Activated naive CD4-positive, alpha-beta T cell treated with anti-CD3 and anti-CD28 coated beads, Interleukin-2, amount 50 U/mL, for 24 hours (primary cell): ENCODE results near the gene CRYZL1.
A peak's percentile ranks its signal among the peaks of the same experiment; 100 is the strongest.
"Not testable (repeated sequence)": the region's sequence is repeated elsewhere in the genome, so short reads cannot be mapped to it uniquely, and the experiment has no call there.

ENCODE experiments used
- H3K27ac Mint-ChIP-seq: one replicate; pipeline ENCODE4 v1.8.0; 2021; ENCODE audit warnings: mild to moderate bottlenecking, mixed read lengths
- H3K27me3 Mint-ChIP-seq: one replicate; pipeline ENCODE4 v1.8.0; 2021; ENCODE audit warnings: mixed read lengths
- H3K36me3 Mint-ChIP-seq: one replicate; pipeline ENCODE4 v1.8.0; 2021; ENCODE audit warnings: mixed read lengths
- H3K4me1 Mint-ChIP-seq: one replicate; pipeline ENCODE4 v1.8.0; 2021; ENCODE audit warnings: mixed read lengths
- H3K4me3 Mint-ChIP-seq: one replicate; pipeline ENCODE4 v1.8.0; 2021; ENCODE audit warnings: mild to moderate bottlenecking, mixed read lengths
- H3K9me3 Mint-ChIP-seq: one replicate; pipeline ENCODE4 v1.8.0; 2021; ENCODE audit warnings: mixed read lengths

Gene CRYZL1

DNA sequence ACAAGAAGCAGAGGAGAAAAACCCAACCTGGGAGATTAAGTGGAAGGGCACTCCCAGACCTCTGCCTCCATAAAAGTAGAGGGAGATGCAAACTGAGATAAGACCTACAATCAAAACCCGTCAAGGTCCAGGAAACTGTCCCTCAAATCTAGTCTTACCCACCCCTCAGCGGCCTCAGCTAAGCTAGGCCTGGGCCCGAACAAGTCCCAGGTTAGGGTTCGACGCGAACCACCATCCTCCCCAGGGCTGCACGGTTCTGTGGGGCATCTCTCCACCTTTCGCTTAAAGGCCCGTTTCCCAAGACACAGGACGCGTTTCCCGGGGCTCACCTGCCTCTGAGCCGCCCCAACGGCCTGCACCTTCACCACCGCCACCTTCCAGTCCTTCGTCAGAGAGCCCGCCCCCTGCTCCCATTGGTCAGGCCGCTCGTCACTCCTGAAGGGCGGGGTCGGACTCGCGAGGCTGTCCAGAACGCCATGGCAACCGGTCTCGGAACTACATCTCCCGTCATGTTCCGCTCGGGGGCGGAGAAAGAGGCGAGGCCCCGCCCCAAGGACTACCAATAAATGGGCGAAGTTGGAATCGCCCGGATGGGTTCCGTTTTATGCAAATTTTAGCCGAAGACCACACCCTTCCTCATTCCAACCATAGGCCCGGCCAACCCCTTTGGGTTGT lies at the start of gene CRYZL1:
CRYZL1 (minus strand) TSS at position 390 of the 675 bp plus-strand sequence. CDS start 10,190 bp downstream, outside the sequence.
- Mint-ChIP-seq H3K9me3 (no peaks in the 10 kb centered on the region), H3K4me3 (peak within 1 kb of the TSS; percentile 95), H3K27ac (peak within 1 kb of the TSS; percentile 98), H3K36me3 (peaks cover 5% of the 10 kb centered on the region), H3K27me3 (peaks cover 14% of the 10 kb centered on the region), H3K4me1 (peaks cover 38% of the 10 kb centered on the region)

DNA sequence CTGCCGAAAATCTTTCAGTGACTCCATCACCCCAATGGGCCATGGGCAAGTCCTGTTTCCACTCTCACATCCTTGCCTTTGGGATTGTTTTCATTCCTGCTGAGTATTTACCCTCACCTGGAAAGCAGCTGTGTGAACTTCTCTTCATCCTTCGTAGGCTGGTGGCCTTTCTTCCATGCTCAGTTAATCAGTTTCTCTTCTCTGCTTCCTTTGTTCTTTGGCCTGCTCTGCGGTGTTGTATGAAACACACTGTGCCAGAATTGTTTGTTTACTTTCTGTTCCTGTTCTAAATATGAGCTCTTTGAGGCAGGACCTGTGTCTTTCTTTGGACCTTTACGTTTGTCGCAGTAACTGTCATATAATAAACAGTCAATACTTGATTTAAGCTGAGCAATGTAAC lies 49.3 kb upstream of the CRYZL1 start:
- Mint-ChIP-seq H3K36me3 (no peaks in the 10 kb centered on the region), H3K4me3 (no peak overlapping the region), H3K27me3 (no peaks in the 10 kb centered on the region)

DNA sequence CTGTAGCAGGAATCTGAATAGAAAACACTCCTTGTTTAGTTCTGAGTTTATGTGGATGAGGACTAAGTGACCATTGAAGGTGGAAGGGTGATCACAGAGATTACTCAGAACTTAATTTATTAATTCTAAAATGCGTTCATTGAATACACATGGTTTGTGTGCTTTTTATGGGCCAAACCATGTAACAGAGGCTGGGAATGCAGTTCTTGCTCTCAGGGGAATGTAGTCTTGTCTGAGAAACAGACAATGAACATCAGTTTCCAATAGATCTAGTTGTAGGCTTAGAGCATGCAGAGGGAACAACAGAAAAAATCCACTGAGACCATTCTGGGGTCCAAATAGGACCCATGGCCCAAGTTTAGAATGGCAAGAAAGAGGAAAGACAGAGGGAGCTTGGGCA lies 46.8 kb upstream of the CRYZL1 start:
- H3K36me3 Mint-ChIP-seq: no peaks in the 10 kb centered on the region
- no peaks in the 10 kb centered on the region for H3K9me3 Mint-ChIP-seq
- H3K4me1 Mint-ChIP-seq: no peaks in the 10 kb centered on the region
- no peak overlapping the region for H3K27ac Mint-ChIP-seq
- H3K4me3 Mint-ChIP-seq: no peak overlapping the region
- H3K27me3 Mint-ChIP-seq: peaks cover 1% of the 10 kb centered on the region

More for the DNA sequence above, 49.3 kb upstream of the CRYZL1 start:
- Mint-ChIP-seq H3K9me3 (no peaks in the 10 kb centered on the region), H3K4me1 (no peaks in the 10 kb centered on the region), H3K27ac (no peak overlapping the region)

DNA sequence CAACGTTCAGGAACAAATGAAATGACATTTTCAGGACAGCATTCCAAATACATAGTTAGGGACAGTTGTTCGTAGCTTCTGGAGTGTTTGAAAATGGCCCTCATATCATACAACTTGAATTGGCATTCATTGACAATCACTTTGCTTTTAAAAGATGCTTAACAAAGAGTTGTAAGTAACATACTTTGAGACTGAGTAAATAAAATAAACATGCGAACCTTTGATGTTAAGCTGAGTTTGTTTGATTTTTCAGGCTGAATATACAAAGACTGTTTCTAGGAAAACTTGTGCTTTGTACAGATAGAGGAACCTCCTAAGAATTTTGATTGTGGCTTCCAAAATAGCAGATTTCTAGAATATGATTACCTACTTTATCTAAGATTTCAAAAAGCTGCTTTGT lies 46.1 kb upstream of the CRYZL1 start:
- H3K9me3 Mint-ChIP-seq: no peaks in the 10 kb centered on the region
- H3K4me3 Mint-ChIP-seq: no peak overlapping the region
- H3K36me3 Mint-ChIP-seq: no peaks in the 10 kb centered on the region
- H3K27me3 Mint-ChIP-seq: peaks cover 1% of the 10 kb centered on the region
- no peak overlapping the region for H3K27ac Mint-ChIP-seq
- H3K4me1 Mint-ChIP-seq: no peaks in the 10 kb centered on the region

DNA sequence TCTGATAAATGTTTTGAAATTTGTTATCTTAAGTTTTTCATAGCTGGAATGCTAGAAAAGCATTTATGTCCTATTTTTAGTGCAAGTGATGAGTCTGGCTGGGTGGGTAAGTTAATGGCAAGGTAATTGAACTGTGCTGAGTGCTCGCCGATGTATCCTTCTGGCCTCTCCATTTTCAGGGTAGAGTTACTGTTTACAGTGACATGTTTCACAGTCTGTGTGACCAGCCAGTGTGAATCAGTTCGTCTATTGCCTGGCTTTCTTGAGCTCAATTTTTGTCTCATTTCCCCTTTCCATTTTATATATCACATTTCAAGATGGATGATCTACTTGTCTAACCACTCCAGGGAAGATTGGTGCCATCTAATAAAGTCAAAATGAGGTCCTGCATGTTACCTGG lies 44.8 kb upstream of the CRYZL1 start:
- H3K36me3 Mint-ChIP-seq: no peaks in the 10 kb centered on the region
- H3K27me3 Mint-ChIP-seq: peaks cover 1% of the 10 kb centered on the region
- no peak overlapping the region for H3K4me3 Mint-ChIP-seq
- H3K4me1 Mint-ChIP-seq: no peaks in the 10 kb centered on the region
- no peaks in the 10 kb centered on the region for H3K9me3 Mint-ChIP-seq
- no peak overlapping the region for H3K27ac Mint-ChIP-seq

DNA sequence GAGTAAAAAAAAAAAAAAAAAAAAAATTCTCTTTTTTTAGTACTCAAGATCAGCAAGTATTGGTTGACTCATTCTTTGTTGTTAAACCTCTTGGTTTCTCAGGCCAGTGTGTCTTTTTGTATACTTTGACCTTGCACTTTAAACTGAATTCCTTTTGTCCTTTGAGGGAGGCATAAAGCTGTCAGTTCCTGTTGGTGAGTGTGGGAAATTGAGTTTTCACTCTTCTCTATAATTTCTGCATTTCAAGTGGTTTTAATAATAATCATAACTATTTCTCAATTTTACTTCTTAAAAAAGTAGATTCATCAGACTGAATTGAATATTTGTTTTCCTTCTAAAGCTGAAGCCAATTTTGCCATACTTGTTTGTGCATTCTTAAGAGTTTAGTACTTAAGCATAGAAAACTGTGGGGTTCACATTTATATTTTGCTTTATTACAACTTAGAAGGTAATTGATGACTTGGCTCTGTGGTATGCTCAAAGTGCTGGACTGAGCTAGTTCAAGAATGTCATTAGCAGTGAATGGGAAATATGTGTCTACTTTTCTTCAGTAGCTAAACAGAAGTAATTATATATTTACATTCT lies 44.2 kb upstream of the CRYZL1 start:
- H3K27ac Mint-ChIP-seq: no peak overlapping the region
- no peaks in the 10 kb centered on the region for H3K9me3 Mint-ChIP-seq
- peaks cover 2% of the 10 kb centered on the region for H3K36me3 Mint-ChIP-seq
- peaks cover 1% of the 10 kb centered on the region for H3K27me3 Mint-ChIP-seq
- no peaks in the 10 kb centered on the region for H3K4me1 Mint-ChIP-seq
- H3K4me3 Mint-ChIP-seq: no peak overlapping the region

DNA sequence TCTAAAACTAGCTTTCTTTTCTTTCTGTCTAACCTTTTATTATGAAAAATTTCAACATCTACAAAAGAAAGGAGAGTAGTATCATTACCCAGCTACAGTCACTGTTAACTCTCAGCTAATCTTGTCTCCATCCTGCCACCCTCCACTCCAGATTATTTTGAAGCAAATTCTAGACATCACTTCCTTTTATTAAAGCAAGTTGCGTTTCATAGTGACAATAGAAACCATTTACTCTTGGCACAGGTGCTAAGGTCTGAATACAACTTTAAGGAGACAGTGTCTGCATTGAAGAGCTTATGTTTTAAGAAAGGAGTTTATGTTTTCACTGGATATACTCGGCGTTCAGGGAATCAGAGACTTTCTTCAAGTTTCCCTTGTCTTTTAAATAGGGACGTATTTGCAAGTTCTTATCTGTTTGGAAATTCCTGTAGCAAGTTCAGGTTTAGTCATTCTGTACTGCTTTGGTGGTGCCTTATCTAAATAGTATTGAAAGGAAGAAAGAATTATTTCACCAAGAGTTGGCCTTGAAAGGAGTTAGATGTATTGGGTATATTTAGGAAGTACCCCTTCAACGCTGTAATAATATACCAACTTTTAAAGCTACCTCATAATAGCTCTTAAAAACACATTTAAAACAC lies 43.5 kb upstream of the CRYZL1 start:
- Mint-ChIP-seq H3K9me3 (no peaks in the 10 kb centered on the region), H3K4me1 (no peaks in the 10 kb centered on the region), H3K36me3 (peaks cover 3% of the 10 kb centered on the region), H3K4me3 (no peak overlapping the region), H3K27me3 (peaks cover 1% of the 10 kb centered on the region), H3K27ac (no peak overlapping the region)

DNA sequence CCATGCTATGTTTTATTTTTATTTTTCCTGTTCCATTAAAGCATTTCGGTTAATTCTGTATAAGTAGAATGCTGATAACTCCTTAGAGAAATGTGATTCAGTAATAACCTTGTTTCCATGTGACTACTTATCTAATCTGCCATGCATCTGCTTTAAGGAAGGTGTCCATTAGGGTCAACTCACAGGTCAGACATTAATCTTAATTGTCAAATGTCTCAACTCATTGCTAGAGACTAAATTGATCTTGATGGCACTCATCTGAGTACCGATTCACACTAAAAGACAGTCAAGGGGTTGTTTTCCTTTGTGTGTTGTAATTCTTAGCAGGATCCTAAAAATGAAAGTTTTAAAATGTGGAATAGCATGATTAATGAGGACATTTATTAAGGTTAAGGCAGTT lies 42.5 kb upstream of the CRYZL1 start:
- Mint-ChIP-seq H3K4me1 (no peaks in the 10 kb centered on the region), H3K27me3 (peaks cover 1% of the 10 kb centered on the region), H3K4me3 (no peak overlapping the region), H3K9me3 (no peaks in the 10 kb centered on the region), H3K36me3 (peaks cover 3% of the 10 kb centered on the region), H3K27ac (no peak overlapping the region)

DNA sequence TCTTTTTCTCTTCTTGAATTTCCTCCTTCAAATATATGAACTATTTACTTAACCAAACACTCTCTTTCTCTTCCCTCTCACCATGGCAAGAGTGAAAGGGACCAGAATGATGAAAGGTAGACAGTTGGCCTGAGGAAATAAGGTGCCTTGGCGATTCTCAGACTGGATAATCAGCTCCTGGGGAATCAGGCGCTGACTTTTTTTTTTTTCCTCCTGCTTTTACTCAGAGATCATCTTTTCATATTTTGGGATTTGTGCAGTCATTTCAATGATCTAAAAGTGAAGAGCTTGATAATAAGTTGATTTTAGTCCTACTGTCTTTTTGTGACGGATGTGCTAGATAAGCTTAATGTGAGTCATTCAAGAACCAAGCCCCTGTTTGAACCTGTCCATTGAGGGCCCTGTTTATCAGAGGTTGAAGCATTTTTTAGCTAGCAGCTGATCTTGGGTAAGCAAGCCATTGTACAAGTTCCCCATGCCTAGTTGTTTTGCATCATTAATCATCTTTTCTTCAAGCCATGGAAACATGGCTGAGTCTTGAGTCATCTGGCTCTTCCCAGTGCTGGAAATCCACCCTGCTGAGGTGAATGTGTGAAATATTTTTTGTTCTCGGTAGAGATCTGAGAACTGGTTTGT lies 41.6 kb upstream of the CRYZL1 start:
- H3K4me3 Mint-ChIP-seq: no peak overlapping the region
- no peaks in the 10 kb centered on the region for H3K9me3 Mint-ChIP-seq
- H3K27me3 Mint-ChIP-seq: peaks cover 1% of the 10 kb centered on the region
- H3K27ac Mint-ChIP-seq: no peak overlapping the region
- H3K4me1 Mint-ChIP-seq: no peaks in the 10 kb centered on the region
- H3K36me3 Mint-ChIP-seq: peaks cover 3% of the 10 kb centered on the region

DNA sequence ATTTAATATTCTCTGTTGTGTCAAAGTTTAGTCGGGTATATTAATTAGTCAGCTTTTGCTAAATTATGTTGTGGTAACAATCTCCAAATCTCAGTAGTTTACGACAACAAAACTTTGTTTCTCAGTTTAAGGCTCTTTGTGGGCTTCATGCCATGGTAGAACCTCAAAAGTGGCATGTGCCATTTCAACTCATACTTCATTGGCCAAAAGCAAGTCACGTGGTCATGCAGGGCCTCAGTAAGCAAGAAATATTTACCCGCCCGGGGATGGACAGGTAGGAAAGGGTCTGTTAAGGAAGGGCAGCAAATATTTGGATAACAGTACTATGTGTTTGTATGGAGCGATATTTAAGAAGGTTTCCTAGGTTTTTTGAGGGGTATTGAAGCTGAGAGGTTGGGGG lies 39.3 kb upstream of the CRYZL1 start:
- Mint-ChIP-seq H3K27ac (no peak overlapping the region), H3K36me3 (peaks cover 5% of the 10 kb centered on the region), H3K9me3 (no peaks in the 10 kb centered on the region), H3K27me3 (peaks cover 1% of the 10 kb centered on the region), H3K4me3 (no peak overlapping the region), H3K4me1 (no peaks in the 10 kb centered on the region)

DNA sequence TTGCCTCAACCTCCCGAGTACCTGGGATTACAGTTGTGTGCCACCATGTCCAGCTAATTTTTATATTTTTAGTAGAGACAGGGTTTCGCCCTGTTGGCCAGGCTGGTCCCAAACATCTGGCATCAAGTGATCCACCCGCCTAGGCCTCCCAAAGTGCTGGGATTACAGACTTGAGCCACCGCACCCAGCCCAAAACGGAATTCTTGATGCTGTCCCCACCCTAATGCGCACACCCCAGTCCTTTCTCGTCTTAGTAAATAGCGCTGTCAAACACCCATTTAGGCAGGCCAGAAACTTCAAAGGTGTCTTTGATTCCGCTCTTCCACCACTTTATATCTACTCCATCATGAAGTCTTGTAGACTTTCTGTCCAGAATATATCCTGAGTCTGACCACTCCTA lies 35.9 kb upstream of the CRYZL1 start:
- peaks cover 5% of the 10 kb centered on the region for H3K36me3 Mint-ChIP-seq
- H3K4me1 Mint-ChIP-seq: no peaks in the 10 kb centered on the region
- no peaks in the 10 kb centered on the region for H3K27me3 Mint-ChIP-seq
- no peak overlapping the region for H3K4me3 Mint-ChIP-seq
- no peak overlapping the region for H3K27ac Mint-ChIP-seq
- no peaks in the 10 kb centered on the region for H3K9me3 Mint-ChIP-seq

DNA sequence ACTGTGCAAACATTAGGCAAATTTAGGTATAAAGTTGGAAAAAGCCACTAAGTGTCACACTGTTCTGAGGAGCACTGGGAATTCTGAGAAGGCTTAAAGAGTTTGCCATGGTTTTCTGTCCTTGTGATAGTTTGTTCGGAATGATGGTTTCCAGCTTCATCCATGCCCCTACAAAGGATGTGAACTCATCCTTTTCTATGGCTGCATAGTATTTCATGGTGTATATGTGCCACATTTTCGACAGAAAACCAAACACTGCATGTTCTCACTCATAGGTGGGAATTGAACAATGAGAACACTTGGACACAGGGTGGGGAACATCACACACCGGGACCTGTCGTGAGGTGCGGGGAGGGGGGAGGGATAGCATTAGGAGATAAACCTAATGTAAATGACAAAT lies 35.1 kb upstream of the CRYZL1 start:
- not testable (repeated sequence) for H3K36me3 Mint-ChIP-seq, H3K27me3 Mint-ChIP-seq, H3K4me1 Mint-ChIP-seq, H3K27ac Mint-ChIP-seq, H3K4me3 Mint-ChIP-seq, H3K9me3 Mint-ChIP-seq

DNA sequence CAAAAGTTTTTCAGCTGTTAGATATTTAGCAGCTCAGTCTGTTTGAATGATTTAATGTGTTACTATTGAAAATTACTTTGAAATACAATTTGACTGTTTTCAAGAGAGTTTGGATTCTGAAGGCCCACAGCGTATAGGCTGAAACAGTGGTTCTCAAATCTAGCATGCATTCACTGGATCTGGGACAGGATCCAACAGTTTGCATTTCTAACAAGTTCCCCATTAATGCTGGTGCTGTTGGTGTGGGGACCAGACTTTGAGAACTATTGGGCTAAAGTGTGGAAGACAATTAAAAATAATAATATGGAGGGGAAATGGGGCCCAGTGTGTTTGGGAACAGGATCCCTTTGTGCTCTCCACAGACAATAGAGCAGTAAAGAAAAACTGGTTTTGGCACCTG lies 32.7 kb upstream of the CRYZL1 start:
- Mint-ChIP-seq H3K4me1 (no peaks in the 10 kb centered on the region), H3K9me3 (no peaks in the 10 kb centered on the region), H3K27ac (no peak overlapping the region), H3K36me3 (peaks cover 2% of the 10 kb centered on the region), H3K4me3 (no peak overlapping the region), H3K27me3 (no peaks in the 10 kb centered on the region)

DNA sequence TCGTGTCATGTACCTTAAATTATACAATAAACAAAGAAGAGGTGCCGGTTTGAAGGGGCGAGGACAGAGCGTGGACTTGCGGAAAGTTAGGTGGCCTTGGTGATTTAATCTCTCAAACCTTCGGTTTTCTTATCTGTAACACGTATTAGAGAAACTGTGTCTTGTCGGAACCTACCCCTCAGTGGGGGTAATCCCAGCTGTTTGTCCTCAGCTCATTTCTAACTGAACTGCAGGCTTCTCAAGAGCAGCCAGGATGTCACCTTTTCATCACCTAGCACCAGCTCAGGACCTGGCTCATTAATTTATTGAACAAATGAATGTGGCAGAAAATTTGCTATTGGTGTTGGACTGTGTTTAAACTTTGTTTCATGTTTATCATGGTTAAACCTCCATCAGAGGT lies 31.9 kb upstream of the CRYZL1 start:
- H3K27me3 Mint-ChIP-seq: no peaks in the 10 kb centered on the region
- no peak overlapping the region for H3K4me3 Mint-ChIP-seq
- peaks cover 2% of the 10 kb centered on the region for H3K36me3 Mint-ChIP-seq
- no peaks in the 10 kb centered on the region for H3K9me3 Mint-ChIP-seq
- H3K27ac Mint-ChIP-seq: no peak overlapping the region
- no peaks in the 10 kb centered on the region for H3K4me1 Mint-ChIP-seq

DNA sequence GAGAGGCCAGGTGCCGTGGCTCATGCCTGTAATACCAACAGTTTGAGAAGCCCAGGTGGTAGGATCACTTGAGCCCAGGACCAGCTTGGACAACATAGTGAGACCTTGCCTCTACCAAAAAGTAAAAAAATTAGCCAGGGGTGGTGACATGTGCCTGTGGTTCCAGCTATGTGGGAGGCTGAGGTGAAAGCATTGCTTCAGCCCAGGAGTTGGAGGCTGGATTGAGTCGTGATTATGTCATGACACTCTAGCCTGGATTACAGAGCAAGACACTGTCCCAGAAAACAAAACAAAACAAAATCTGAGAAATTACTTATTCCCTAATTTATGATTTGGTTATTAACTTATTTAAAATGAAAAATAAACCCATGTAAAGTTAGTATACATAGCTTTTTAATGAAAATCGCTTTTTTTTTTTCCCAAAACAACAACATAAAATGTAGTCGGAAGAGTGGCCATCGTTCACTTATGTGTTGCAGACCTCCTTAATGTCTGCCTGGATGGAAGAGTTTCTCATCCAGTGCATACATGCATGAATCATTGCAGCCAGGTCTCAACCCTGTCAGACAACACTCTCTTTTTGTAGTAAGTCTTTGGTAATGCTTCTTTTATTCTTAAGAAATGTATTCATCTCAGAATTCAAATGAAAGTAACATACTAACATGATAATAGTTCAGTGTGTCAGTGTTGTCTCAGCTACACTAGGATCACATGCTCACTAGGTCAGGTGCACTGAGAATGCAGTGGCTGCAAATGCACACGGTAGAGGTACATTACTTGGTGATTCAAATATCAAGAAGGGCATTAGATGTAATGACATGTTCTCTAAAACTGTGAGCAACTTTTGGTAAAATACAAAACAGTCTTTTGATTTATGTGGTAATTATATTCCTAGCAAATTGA lies 28.8 kb upstream of the CRYZL1 start:
- Mint-ChIP-seq H3K27ac (no peak overlapping the region), H3K27me3 (no peaks in the 10 kb centered on the region), H3K4me1 (no peaks in the 10 kb centered on the region), H3K36me3 (no peaks in the 10 kb centered on the region), H3K4me3 (no peak overlapping the region), H3K9me3 (no peaks in the 10 kb centered on the region)
